Retinal pigment epithelial cell (primary cell): ENCODE measurements around the gene EFCAB7.

ENCODE experiments used
- DNase-seq: peaks from one replicate; pipeline ENCODE4 v3.0.0-alpha.2; 2010; ENCODE audit warnings: low read depth
- H3K4me3 ChIP-seq: 2 replicates; pipeline ENCODE4 v1.5.1; 2011; ENCODE audit warnings: mild to moderate bottlenecking, low read length, control low read depth, moderate library complexity
- TF ChIP-seq, protein P1 (sequence below): conservative IDR thresholded peaks from 2 replicates; pipeline ENCODE4 v1.5.1; 2011; ENCODE audit warnings: low read depth, low read length, control low read depth, inconsistent platforms

The EFCAB7 gene

DNA sequence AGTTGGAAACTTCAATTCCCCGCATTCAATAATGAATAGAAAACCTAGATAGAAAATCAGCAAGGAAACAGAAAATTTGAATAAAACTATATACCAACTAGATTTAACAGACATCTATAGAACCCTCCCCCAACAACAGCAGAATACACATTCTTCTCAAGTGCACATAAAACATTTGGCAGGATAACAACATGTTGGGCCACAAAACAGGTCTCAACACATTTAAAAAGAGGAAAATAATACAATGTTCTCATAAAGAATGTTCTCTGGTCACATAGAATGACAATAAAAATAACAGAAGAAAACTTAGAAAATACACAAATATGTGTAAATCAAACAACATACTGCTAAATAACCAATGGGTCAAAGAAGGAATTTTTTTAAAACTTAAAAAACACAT, 25.2 kb upstream of the EFCAB7 start:
- no peak for DNase-seq
- TF ChIP-seq, protein P1, sequence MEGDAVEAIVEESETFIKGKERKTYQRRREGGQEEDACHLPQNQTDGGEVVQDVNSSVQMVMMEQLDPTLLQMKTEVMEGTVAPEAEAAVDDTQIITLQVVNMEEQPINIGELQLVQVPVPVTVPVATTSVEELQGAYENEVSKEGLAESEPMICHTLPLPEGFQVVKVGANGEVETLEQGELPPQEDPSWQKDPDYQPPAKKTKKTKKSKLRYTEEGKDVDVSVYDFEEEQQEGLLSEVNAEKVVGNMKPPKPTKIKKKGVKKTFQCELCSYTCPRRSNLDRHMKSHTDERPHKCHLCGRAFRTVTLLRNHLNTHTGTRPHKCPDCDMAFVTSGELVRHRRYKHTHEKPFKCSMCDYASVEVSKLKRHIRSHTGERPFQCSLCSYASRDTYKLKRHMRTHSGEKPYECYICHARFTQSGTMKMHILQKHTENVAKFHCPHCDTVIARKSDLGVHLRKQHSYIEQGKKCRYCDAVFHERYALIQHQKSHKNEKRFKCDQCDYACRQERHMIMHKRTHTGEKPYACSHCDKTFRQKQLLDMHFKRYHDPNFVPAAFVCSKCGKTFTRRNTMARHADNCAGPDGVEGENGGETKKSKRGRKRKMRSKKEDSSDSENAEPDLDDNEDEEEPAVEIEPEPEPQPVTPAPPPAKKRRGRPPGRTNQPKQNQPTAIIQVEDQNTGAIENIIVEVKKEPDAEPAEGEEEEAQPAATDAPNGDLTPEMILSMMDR: no peak
- no peak overlapping the region for H3K4me3 ChIP-seq

- no peak for DNase-seq
- H3K4me3 ChIP-seq: no peak overlapping the region
- TF ChIP-seq, protein P1: no peak
Measured at GRCh38 chr1:63501256-63501655, 22.1 kb upstream of the EFCAB7 start.

GRCh38 chr1:63506782-63507181, 16.5 kb upstream of the EFCAB7 start:
- no peak overlapping the region for H3K4me3 ChIP-seq
- DNase-seq: no peak
- TF ChIP-seq, protein P1: no peak

DNA sequence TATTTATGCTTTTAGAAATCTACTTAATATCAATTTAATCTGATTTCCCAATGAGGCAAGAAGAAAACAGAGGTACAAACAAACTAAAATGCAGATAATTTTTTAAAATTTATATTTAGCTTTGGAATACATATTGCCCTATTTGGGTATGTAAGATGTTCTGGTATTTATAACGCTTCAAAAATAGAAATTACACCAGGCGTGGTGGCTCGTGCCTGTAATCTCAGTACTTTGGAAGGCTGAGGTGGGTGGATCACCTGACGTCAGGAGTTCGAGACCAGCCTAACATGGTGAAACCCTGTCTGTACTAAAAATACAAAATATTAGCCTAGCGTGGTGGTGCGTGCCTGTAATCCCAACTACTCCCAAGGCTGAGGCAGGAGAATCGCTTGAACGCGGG, 13.6 kb upstream of the EFCAB7 start:
- no peak for DNase-seq
- TF ChIP-seq, protein P1: no peak
- no peak overlapping the region for H3K4me3 ChIP-seq

- H3K4me3 ChIP-seq: no peak overlapping the region
- DNase-seq: no peak
- TF ChIP-seq, protein P1: no peak
Measured at GRCh38 chr1:63512584-63512983, 10.7 kb upstream of the EFCAB7 start.

- no peak overlapping the region for H3K4me3 ChIP-seq
- DNase-seq: no peak
- TF ChIP-seq, protein P1: no peak
Measured at GRCh38 chr1:63516629-63517028, 6.7 kb upstream of the EFCAB7 start.

DNA sequence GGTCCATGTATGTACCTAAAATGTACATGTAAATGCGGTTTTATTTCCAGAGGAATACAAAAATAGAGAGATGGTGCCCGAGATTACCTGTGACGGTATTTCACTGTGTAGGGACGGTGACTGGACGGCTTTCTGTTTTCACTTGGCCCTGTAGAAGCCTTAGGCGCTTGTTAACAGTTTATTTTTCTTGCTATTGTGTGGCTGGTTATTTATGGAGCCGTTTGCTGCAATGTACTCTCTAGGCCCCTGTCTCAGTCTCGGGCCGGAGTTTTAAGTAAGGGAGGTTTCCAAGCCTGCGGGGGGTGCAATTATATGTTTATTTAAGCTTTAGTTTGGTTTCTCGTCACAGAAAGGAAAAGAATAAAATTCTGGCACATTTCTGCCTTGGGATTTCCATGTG, 413 bp downstream of the EFCAB7 start:
- TF ChIP-seq, protein P1: no peak
- no peak for DNase-seq
- H3K4me3 ChIP-seq: peak overlapping the region; percentile 90
